ENCODE measurements around the gene NANOG. TPM values are rescaled to one million over a fixed set of nuclear protein-coding genes. Genes with fewer than 3 reads are reported as not detected.
"Not testable (repeated sequence)": the region's sequence is repeated elsewhere in the genome, so short reads cannot be mapped to it uniquely, and the experiment has no call there.

NANOG gene
- total and polyA plus RNA-seq, 2 donors (not counting 3 experiments of a cell fraction or from before 2014, with no cell fraction given) = 0.03 TPM; not detected in 1

GRCh38 chr12:7806863-7807487 lies 17.8 kb downstream of the NANOG start:
- ChIA-PET POLR2A (interaction anchor here (1.4 kb wide), 1 partner anchor 111 kb away, joined by 3 read pairs; the partner anchor contains the start of gene GDF3), CTCF (interaction anchor here (0.5 to 8.1 kb wide), 26 partner anchors 8 to 665 kb away, joined by 3 to 141 read pairs (median 5); partner anchors contain the start of gene GDF3)
- Histone ChIP-seq H3K27ac (ENCODE audit: insufficient read depth, low read depth, low read length) (no peak overlapping the region), H3K9me3 (replicated peaks; ENCODE audit: control insufficient read depth, insufficient read depth, low read length) (no peaks in the 10 kb centered on the region), H4K20me1 (replicated peaks; ENCODE audit: control insufficient read depth, extremely low read depth, insufficient read depth, low read length) (no peaks in the 10 kb centered on the region), H2AFZ (ENCODE audit: low read depth, low read length) (no peak overlapping the region), H3K27me3 (ENCODE audit: control insufficient read depth in 2 of 2, insufficient read depth in 2 of 2, low read length in 2 of 2) (no peaks in the 10 kb centered on the region), H3K4me2 (ENCODE audit: insufficient read depth, low read length) (no peak overlapping the region), H3K9ac (replicated peaks; ENCODE audit: extremely low read depth, insufficient read depth, low read length) (no peak overlapping the region), H3K4me3 (replicated peaks in 1 of 3; ENCODE audit: insufficient read depth in 1 of 3, low read depth in 1 of 3, low read length in 3 of 3) (no peak overlapping the region), H3K4me1 (ENCODE audit: control insufficient read depth, extremely low read depth, insufficient read depth, low read length) (no peaks in the 10 kb centered on the region), H3K36me3 (ENCODE audit: control insufficient read depth in 2 of 2, extremely low read depth in 1 of 2, insufficient read depth in 2 of 2, low read length in 2 of 2) (no peaks in the 10 kb centered on the region), H3K79me2 (ENCODE audit: control insufficient read depth, insufficient read depth, low read length) (no peaks in the 10 kb centered on the region), H3K9me1 (replicated peaks; ENCODE audit: control insufficient read depth, extremely low read depth, insufficient read depth, low read length) (no peaks in the 10 kb centered on the region)
- FAIRE-seq (peak; percentile 90), DNase-seq (ENCODE audit: low read depth, low spot score) (peak; percentile 88)
- intact Hi-C loops (cut with micrococcal nuclease) = loop anchor here (1.0 to 5.0 kb wide), 3 partner anchors 130 to 590 kb away; no protein-coding TSS in a partner anchor
- dilution Hi-C loops (cut with MboI; ENCODE audit: extremely low pct_ligation_motif_present, low sequenced_read_pairs) = no loop called here
- no peak for TF ChIP-seq JUN (IDR thresholded peaks at IDR 0.05; ENCODE audit: borderline replicate concordance, insufficient read depth, insufficient read length, low read depth)
- TF ChIP-seq, protein P1, sequence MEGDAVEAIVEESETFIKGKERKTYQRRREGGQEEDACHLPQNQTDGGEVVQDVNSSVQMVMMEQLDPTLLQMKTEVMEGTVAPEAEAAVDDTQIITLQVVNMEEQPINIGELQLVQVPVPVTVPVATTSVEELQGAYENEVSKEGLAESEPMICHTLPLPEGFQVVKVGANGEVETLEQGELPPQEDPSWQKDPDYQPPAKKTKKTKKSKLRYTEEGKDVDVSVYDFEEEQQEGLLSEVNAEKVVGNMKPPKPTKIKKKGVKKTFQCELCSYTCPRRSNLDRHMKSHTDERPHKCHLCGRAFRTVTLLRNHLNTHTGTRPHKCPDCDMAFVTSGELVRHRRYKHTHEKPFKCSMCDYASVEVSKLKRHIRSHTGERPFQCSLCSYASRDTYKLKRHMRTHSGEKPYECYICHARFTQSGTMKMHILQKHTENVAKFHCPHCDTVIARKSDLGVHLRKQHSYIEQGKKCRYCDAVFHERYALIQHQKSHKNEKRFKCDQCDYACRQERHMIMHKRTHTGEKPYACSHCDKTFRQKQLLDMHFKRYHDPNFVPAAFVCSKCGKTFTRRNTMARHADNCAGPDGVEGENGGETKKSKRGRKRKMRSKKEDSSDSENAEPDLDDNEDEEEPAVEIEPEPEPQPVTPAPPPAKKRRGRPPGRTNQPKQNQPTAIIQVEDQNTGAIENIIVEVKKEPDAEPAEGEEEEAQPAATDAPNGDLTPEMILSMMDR (IDR thresholded peaks at IDR 0.05; ENCODE audit: extremely low read depth in 1 of 2, insufficient read depth in 1 of 2, low read depth in 1 of 2, low read length in 2 of 2) = peak; percentile 81 to 92
- no peak for TF ChIP-seq MYC (IDR thresholded peaks at IDR 0.05; ENCODE audit: low read depth, low read length)
- no peak for TF ChIP-seq FOS (IDR thresholded peaks at IDR 0.05; ENCODE audit: borderline replicate concordance, insufficient read depth, low read length)
- TF ChIP-seq POLR2A (IDR thresholded peaks at IDR 0.05; ENCODE audit: low read depth, low read length) = no peak
- TF ChIP-seq POLR2AphosphoS5 (IDR thresholded peaks at IDR 0.05; ENCODE audit: insufficient read depth, low read depth, low read length) = no peak
- no peak for TF ChIP-seq GATA2 (IDR thresholded peaks at IDR 0.05; ENCODE audit: insufficient read depth, insufficient read length, low read depth, low read length)
- TF ChIP-seq MAX (IDR thresholded peaks at IDR 0.05; ENCODE audit: insufficient read depth, insufficient read length) = no peak
- no TSS peak for BruUV-seq (replicated peaks)

DNA sequence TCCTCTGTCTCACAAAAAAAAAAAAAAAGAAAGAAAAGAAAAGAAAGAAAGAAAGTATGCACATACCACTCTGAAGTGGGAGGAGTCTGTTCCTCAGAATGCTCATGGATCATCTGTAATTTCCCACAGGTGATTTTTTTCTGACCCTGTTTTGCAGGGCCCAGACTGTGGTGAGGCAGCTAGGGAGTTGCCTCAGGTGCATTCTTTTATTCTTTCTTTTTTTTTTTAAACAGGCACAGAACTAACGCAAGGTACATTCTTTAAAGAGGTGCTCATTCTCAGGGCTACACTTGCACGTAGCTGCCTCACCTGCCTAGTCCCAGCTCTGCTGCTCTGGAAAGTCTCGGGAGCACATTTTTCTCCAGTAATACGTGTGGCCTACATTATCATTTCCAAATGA lies 36.6 kb downstream of the NANOG start:
- CTCF ChIA-PET; H3K9me3 ChIP-seq (replicated peaks; ENCODE audit: control insufficient read depth, insufficient read depth, low read length); H3K27ac ChIP-seq (ENCODE audit: insufficient read depth, low read depth, low read length); intact Hi-C loops (cut with micrococcal nuclease); H2AFZ ChIP-seq (ENCODE audit: low read depth, low read length); H3K4me3 ChIP-seq (replicated peaks in 1 of 3; ENCODE audit: insufficient read depth in 1 of 3, low read depth in 1 of 3, low read length in 3 of 3); POLR2A ChIA-PET; H4K20me1 ChIP-seq (replicated peaks; ENCODE audit: control insufficient read depth, extremely low read depth, insufficient read depth, low read length); H3K36me3 ChIP-seq (ENCODE audit: control insufficient read depth in 2 of 2, extremely low read depth in 1 of 2, insufficient read depth in 2 of 2, low read length in 2 of 2); DNase-seq (ENCODE audit: low read depth, low spot score); H3K27me3 ChIP-seq (ENCODE audit: control insufficient read depth in 2 of 2, insufficient read depth in 2 of 2, low read length in 2 of 2); dilution Hi-C loops (cut with MboI; ENCODE audit: extremely low pct_ligation_motif_present, low sequenced_read_pairs); BruUV-seq (replicated peaks); H3K4me1 ChIP-seq (ENCODE audit: control insufficient read depth, extremely low read depth, insufficient read depth, low read length); H3K9ac ChIP-seq (replicated peaks; ENCODE audit: extremely low read depth, insufficient read depth, low read length); H3K79me2 ChIP-seq (ENCODE audit: control insufficient read depth, insufficient read depth, low read length); H3K9me1 ChIP-seq (replicated peaks; ENCODE audit: control insufficient read depth, extremely low read depth, insufficient read depth, low read length); H3K4me2 ChIP-seq (ENCODE audit: insufficient read depth, low read length): not testable (repeated sequence)
- peak; percentile 8 for FAIRE-seq

GRCh38 chr12:7829737-7830136 lies 40.5 kb downstream of the NANOG start:
- H3K36me3 ChIP-seq (ENCODE audit: control insufficient read depth in 2 of 2, extremely low read depth in 1 of 2, insufficient read depth in 2 of 2, low read length in 2 of 2); intact Hi-C loops (cut with micrococcal nuclease); H3K9me1 ChIP-seq (replicated peaks; ENCODE audit: control insufficient read depth, extremely low read depth, insufficient read depth, low read length); BruUV-seq (replicated peaks); H4K20me1 ChIP-seq (replicated peaks; ENCODE audit: control insufficient read depth, extremely low read depth, insufficient read depth, low read length); FAIRE-seq; DNase-seq (ENCODE audit: low read depth, low spot score); H2AFZ ChIP-seq (ENCODE audit: low read depth, low read length); H3K4me1 ChIP-seq (ENCODE audit: control insufficient read depth, extremely low read depth, insufficient read depth, low read length); H3K9ac ChIP-seq (replicated peaks; ENCODE audit: extremely low read depth, insufficient read depth, low read length); H3K27me3 ChIP-seq (ENCODE audit: control insufficient read depth in 2 of 2, insufficient read depth in 2 of 2, low read length in 2 of 2); H3K79me2 ChIP-seq (ENCODE audit: control insufficient read depth, insufficient read depth, low read length); H3K9me3 ChIP-seq (replicated peaks; ENCODE audit: control insufficient read depth, insufficient read depth, low read length); dilution Hi-C loops (cut with MboI; ENCODE audit: extremely low pct_ligation_motif_present, low sequenced_read_pairs); H3K4me2 ChIP-seq (ENCODE audit: insufficient read depth, low read length); H3K27ac ChIP-seq (ENCODE audit: insufficient read depth, low read depth, low read length); POLR2A ChIA-PET; H3K4me3 ChIP-seq (replicated peaks in 1 of 3; ENCODE audit: insufficient read depth in 1 of 3, low read depth in 1 of 3, low read length in 3 of 3): not testable (repeated sequence)
- CTCF ChIA-PET = interaction anchor here (1.5 to 3.0 kb wide), 2 partner anchors 76 to 104 kb away, joined by 8 to 12 read pairs; no protein-coding TSS in a partner anchor
